ENCODE data around the gene GPBAR1. TPM values are rescaled to one million over a fixed set of nuclear protein-coding genes. Genes with fewer than 3 reads are reported as not detected.

The GPBAR1 gene
- total and polyA plus RNA-seq, 2 of the 8 experiments (the other 6 are each of a cell fraction or from before 2014, with no cell fraction given), result 0.32 to 0.59 TPM

DNA sequence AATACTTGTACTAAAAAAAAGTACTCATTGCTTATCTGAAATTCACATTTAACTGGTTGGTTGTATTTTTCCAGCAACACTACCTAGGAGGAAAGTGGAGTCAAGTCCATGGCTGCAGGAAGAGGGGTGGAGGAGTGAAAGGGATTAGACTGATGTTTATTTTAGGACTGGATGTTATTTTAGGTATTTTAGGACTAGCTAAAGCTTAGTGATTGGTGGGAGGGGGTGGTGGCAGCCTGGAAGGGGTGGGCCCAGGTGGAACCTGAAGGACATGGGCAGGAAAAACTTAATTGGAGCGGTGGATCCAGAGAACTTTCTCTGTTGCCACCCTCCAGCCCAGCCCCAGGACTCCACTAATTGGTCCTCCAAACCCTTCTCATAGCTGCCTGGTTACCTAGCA lies 35.4 kb downstream of the GPBAR1 start (continued):
- no peak for TF ChIP-seq CHD7 (IDR thresholded peaks at IDR 0.05; ENCODE audit: insufficient replicate concordance, low read length)
- TF ChIP-seq HDAC2 (IDR thresholded peaks at IDR 0.05; ENCODE audit: borderline replicate concordance in 1 of 2, low read depth in 2 of 2, low read length in 2 of 2), result no peak
- no peak for TF ChIP-seq EZH2 (IDR thresholded peaks at IDR 0.05; ENCODE audit: low read depth, low read length, severe bottlenecking)
- no peak for TF ChIP-seq EGR1 (IDR thresholded peaks at IDR 0.05; ENCODE audit: borderline replicate concordance, low read depth, low read length)
- no peak for TF ChIP-seq HDAC6 (IDR thresholded peaks at IDR 0.05; ENCODE audit: low read depth, low read length)
- TF ChIP-seq SUZ12 (IDR thresholded peaks at IDR 0.05; ENCODE audit: low read length), result no peak
- no peak for TF ChIP-seq RAD21 (IDR thresholded peaks at IDR 0.05 in 1 of 2, conservative IDR thresholded peaks at IDR 0.05 in 1 of 2; ENCODE audit: low read depth in 2 of 2, low read length in 2 of 2)
- TF ChIP-seq GTF2F1 (IDR thresholded peaks at IDR 0.05; ENCODE audit: borderline replicate concordance, low read depth, low read length), result no peak
- TF ChIP-seq, protein P1, sequence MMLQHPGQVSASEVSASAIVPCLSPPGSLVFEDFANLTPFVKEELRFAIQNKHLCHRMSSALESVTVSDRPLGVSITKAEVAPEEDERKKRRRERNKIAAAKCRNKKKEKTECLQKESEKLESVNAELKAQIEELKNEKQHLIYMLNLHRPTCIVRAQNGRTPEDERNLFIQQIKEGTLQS (IDR thresholded peaks at IDR 0.05; ENCODE audit: insufficient read depth, low read depth, low read length), result no peak
- no peak for TF ChIP-seq TCF12 (IDR thresholded peaks at IDR 0.05; ENCODE audit: low read depth, low read length)
